GM12878 (cell line): ENCODE measurements around the gene RP2. TPM values are rescaled to one million over a fixed set of nuclear protein-coding genes. Genes with fewer than 3 reads are reported as not detected.

Experiments used
- ATAC-seq: fragments of 200-7000 bp; cut with Tn5 transposase; 3 replicates; pipeline ENCODE4 v1.9.1; 2020; ENCODE audit warnings: mild to moderate bottlenecking, moderate library complexity
- BruUV-seq: library from RNA; stranded (reverse); fragments of 400-500 nt; replicated peaks from 2 replicates; lab custom pipeline; 2021; lab: Mats Ljungman, UMichigan
- CTCF ChIA-PET: fragments of 300-600 bp; sonication (Branson Sonifier 250); formaldehyde crosslinking; extraction: SDS; loops from one replicate; lab custom pipeline; 2021; ENCODE audit warnings: inconsistent platforms; lab: Yijun Ruan, JAX
- POLR2A ChIA-PET: fragments of 350-600 bp; formaldehyde crosslinking; extraction: SDS; loops from one replicate; lab custom pipeline; 2021; ENCODE audit warnings: inconsistent platforms; lab: Charles Lee
- RAD21 ChIA-PET: fragments of 300-600 bp; sonication (Branson Sonifier 250); formaldehyde crosslinking; loops from one replicate; lab custom pipeline; 2023; ENCODE audit warnings: antibody characterized with exemption; ENCODE audit not compliant: unreplicated experiment; lab: Charles Lee
- SMC1A ChIA-PET: fragments of 300-600 bp; sonication (Branson Sonifier 250); formaldehyde crosslinking; loops from one replicate; lab custom pipeline; 2023; ENCODE audit not compliant: unreplicated experiment, uncharacterized antibody; lab: Charles Lee
- DNase-seq: peaks from one replicate; pipeline ENCODE4 v3.0.0-alpha.2; 2011; ENCODE audit warnings: low read depth, low spot score
- FAIRE-seq: peaks from 3 replicates; lab custom pipeline; 2011; peaks lifted over from hg19 to GRCh38; lab: Jason Lieb, UNC
- H2AFZ ChIP-seq: 2 replicates; pipeline ENCODE4 v1.6.0; 2011; ENCODE audit warnings: low read depth, low read length, control low read depth; ENCODE audit not compliant: control insufficient read depth
- H3K27ac ChIP-seq: 2 replicates; pipeline ENCODE4 v1.5.1; 2011; ENCODE audit warnings: control low read depth; ENCODE audit not compliant: control insufficient read depth, insufficient read depth
- H3K27me3 ChIP-seq, 2 experiments: replicated peaks in 1 of 2; 2 replicates each; pipeline versions ENCODE4 v1.6.0 to v1.6.1; 2011; ENCODE audit warnings: low read length in 1 of 2; ENCODE audit not compliant: control insufficient read depth in 2 of 2, insufficient read depth in 2 of 2
- H3K36me3 ChIP-seq, 2 experiments: 2 replicates each; pipeline ENCODE4 v1.5.1; 2011; ENCODE audit warnings: low read length in 1 of 2; ENCODE audit not compliant: control insufficient read depth in 2 of 2, insufficient read depth in 2 of 2
- H3K4me1 ChIP-seq: 2 replicates; pipeline ENCODE4 v1.6.1; 2011; ENCODE audit warnings: mild to moderate bottlenecking, low read length, moderate library complexity, mixed read lengths; ENCODE audit not compliant: control insufficient read depth, insufficient read depth
- H3K4me2 ChIP-seq: 2 replicates; pipeline ENCODE4 v1.6.0; 2011; ENCODE audit warnings: control low read depth; ENCODE audit not compliant: control insufficient read depth, insufficient read depth
- H3K4me3 ChIP-seq: fragments of 200-600 bp; sonication (generic); 2 replicates; pipeline ENCODE4 v1.5.1; 2016
- H3K79me2 ChIP-seq: 2 replicates; pipeline ENCODE4 v1.6.0; 2011; ENCODE audit warnings: low read length; ENCODE audit not compliant: control insufficient read depth, insufficient read depth
- H3K9ac ChIP-seq: 2 replicates; pipeline ENCODE4 v1.8.0; 2011; ENCODE audit warnings: low read length, control low read depth, mixed read lengths; ENCODE audit not compliant: control insufficient read depth, insufficient read depth
- H3K9me3 ChIP-seq: replicated peaks from 3 replicates; pipeline ENCODE4 v1.5.1; 2011; ENCODE audit warnings: mild to moderate bottlenecking, low read length; ENCODE audit not compliant: control insufficient read depth, insufficient read depth
- H4K20me1 ChIP-seq: 2 replicates; pipeline ENCODE4 v1.6.0; 2011; ENCODE audit not compliant: control insufficient read depth, insufficient read depth
- ATF7 ChIP-seq: fragments of 450-650 bp; IDR thresholded peaks from 2 replicates; pipeline ENCODE4 v1.6.1; 2016; ENCODE audit warnings: low read depth, mild to moderate bottlenecking
- DPF2 ChIP-seq: fragments of 450-650 bp; IDR thresholded peaks from 2 replicates; pipeline ENCODE4 v1.6.1; 2017; ENCODE audit warnings: mild to moderate bottlenecking
- EGR1 ChIP-seq, 2 experiments: IDR thresholded peaks; 1 replicate in 1 of 2; 2 replicates in 1 of 2; pipeline ENCODE4 v1.6.1; 2011 to 2012; ENCODE audit warnings: low read depth in 2 of 2, low read length in 2 of 2, borderline replicate concordance in 1 of 2, mild to moderate bottlenecking in 1 of 2, moderate library complexity in 1 of 2
- ESRRA ChIP-seq: IDR thresholded peaks from 2 replicates; pipeline ENCODE4 v1.6.1; 2012; ENCODE audit warnings: mild to moderate bottlenecking, low read length, improper control_type of control experiment
- FOXK2 ChIP-seq: fragments of 450-650 bp; IDR thresholded peaks from 2 replicates; pipeline ENCODE4 v1.6.1; 2017; ENCODE audit warnings: mild to moderate bottlenecking, moderate library complexity
- NR2F1 ChIP-seq: fragments of 450-650 bp; conservative IDR thresholded peaks from 2 replicates; pipeline ENCODE4 v1.6.1; 2017; ENCODE audit warnings: mild to moderate bottlenecking
- RAD21 ChIP-seq: IDR thresholded peaks from 2 replicates; pipeline ENCODE4 v1.6.1; 2011; ENCODE audit warnings: mild to moderate bottlenecking, low read depth, low read length, moderate library complexity; ENCODE audit not compliant: insufficient read depth
- RAD51 ChIP-seq: fragments of 450-650 bp; IDR thresholded peaks from 2 replicates; pipeline ENCODE4 v1.6.1; 2016; ENCODE audit warnings: moderate library complexity, mild to moderate bottlenecking, inconsistent platforms
- RELB ChIP-seq: fragments of 450-650 bp; IDR thresholded peaks from 2 replicates; pipeline ENCODE4 v1.6.1; 2017; ENCODE audit warnings: low read depth, mild to moderate bottlenecking, moderate library complexity
- SIX5 ChIP-seq: IDR thresholded peaks from 2 replicates; pipeline ENCODE4 v1.6.1; 2011; ENCODE audit warnings: mild to moderate bottlenecking, low read depth, low read length, moderate library complexity; ENCODE audit not compliant: severe bottlenecking
- SMC3 ChIP-seq: IDR thresholded peaks from 2 replicates; pipeline ENCODE4 v1.6.1; 2011; ENCODE audit warnings: low read length, improper control_type of control experiment, borderline replicate concordance
- SPI1 ChIP-seq: IDR thresholded peaks from 2 replicates; pipeline ENCODE4 v1.6.1; 2011; ENCODE audit warnings: low read depth, mild to moderate bottlenecking, low read length, moderate library complexity, borderline replicate concordance; ENCODE audit not compliant: insufficient read depth
- WRNIP1 ChIP-seq: IDR thresholded peaks from 2 replicates; pipeline ENCODE4 v1.6.1; 2011; ENCODE audit warnings: low read depth, low read length, improper control_type of control experiment, borderline replicate concordance
- ZNF207 ChIP-seq: fragments of 450-650 bp; IDR thresholded peaks from 2 replicates; pipeline ENCODE4 v1.6.1; 2014; ENCODE audit warnings: antibody characterized with exemption, mild to moderate bottlenecking, borderline replicate concordance
- ZNF384 ChIP-seq: IDR thresholded peaks from 2 replicates; pipeline ENCODE4 v1.6.1; 2012; ENCODE audit warnings: low read depth, mild to moderate bottlenecking, low read length, improper control_type of control experiment, borderline replicate concordance
- WGBS: methylation state at CpG from one replicate; pipeline ENCODE4 v1.1.6; 2016; ENCODE audit warnings: low lambda C conversion rate; ENCODE audit not compliant: insufficient replicate concordance, insufficient coverage; ENCODE audit errors: missing lambda C conversion rate; 5-methylcytosine and 5-hydroxymethylcytosine counted together
- in situ Hi-C: fragments of 300-500 bp; cut with MboI; formaldehyde crosslinking; loops from 9 replicates; pipeline ENCODE4 v1.14.3; 2018; ENCODE audit warnings: mixed read lengths
- intact Hi-C: fragments of 100-400 bp; cut with micrococcal nuclease; formaldehyde crosslinking; loops from one replicate; pipeline ENCODE4 v1.14.2; 2022; ENCODE audit not compliant: unreplicated experiment
- polyA plus RNA-seq, 11 experiments: library from polyadenylated mRNA; depleted of rRNA in 4 of 11; unstranded in 6 of 11; stranded (reverse) in 5 of 11; fragments of >200 nt; fragmentation: Nextera tagmentation in 4 of 11; fragmentation: Illumina TruSeq in 1 of 11; extraction: Ambion mirVana in 4 of 11; extraction: Trizol in 1 of 11; gene quantifications; 1 replicate in 1 of 11; 2 replicates in 10 of 11; pipeline versions ENCODE4 v1.2.1 to v1.2.3, GENCODE V29; 2011 to 2016; ENCODE audit warnings: inconsistent platforms in 2 of 11, missing spikeins in 2 of 11, low read depth in 1 of 11
- total RNA-seq, 4 experiments: library from RNA; depleted of rRNA in 3 of 4; stranded (reverse); fragments of >200 nt in 3 of 4; fragmentation: Illumina TruSeq in 1 of 4; extraction: Trizol in 1 of 4; gene quantifications; 2 replicates each; pipeline versions ENCODE4 v1.2.1 to v1.2.3, GENCODE V29; 2013 to 2021
- TF ChIP-seq, protein P1 (sequence below), 3 experiments: IDR thresholded peaks in 2 of 3; conservative IDR thresholded peaks in 1 of 3; 2 replicates each; pipeline ENCODE4 v1.5.1; 2011; ENCODE audit warnings: low read depth in 3 of 3, low read length in 3 of 3, mild to moderate bottlenecking in 3 of 3, control low read depth in 2 of 3, moderate library complexity in 2 of 3, inconsistent platforms in 1 of 3, mixed read lengths in 1 of 3; ENCODE audit not compliant: control insufficient read depth in 2 of 3, insufficient read depth in 1 of 3; ENCODE audit errors: extremely low read depth in 1 of 3
- TF ChIP-seq, protein P2 (sequence below): fragments of 150-350 bp; IDR thresholded peaks from 2 replicates; pipeline ENCODE4 v1.6.1; 2014; ENCODE audit warnings: mild to moderate bottlenecking, low read depth, low read length

RP2 gene
- total and polyA plus RNA-seq, 10 of the 15 experiments (the other 5 are each of a cell fraction or from before 2014, with no cell fraction given): 3.5 to 11.0 (median 5.7) TPM

- DNase-seq (no peak), ATAC-seq (peak; percentile 85), FAIRE-seq (no peak)
- intact Hi-C loops (loop anchor here (2.0 kb wide), 1 partner anchor 66 kb away; no protein-coding TSS in a partner anchor), in situ Hi-C loops (no loop called here)
- ChIA-PET POLR2A (no interaction called here), CTCF (interaction anchor here (0.7 to 0.9 kb wide), 5 partner anchors 19 to 65 kb away, joined by 3 to 4 read pairs (median 3); no protein-coding TSS in a partner anchor), RAD21 (interaction anchor here (0.6 to 3.2 kb wide), 3 partner anchors 10 to 65 kb away, joined by 4 to 17 read pairs (median 6); no protein-coding TSS in a partner anchor), SMC1A (interaction anchor here (1.0 to 1.4 kb wide), 3 partner anchors 8 to 62 kb away, joined by 3 read pairs; no protein-coding TSS in a partner anchor)
- Histone ChIP-seq H3K9ac (peak overlapping the region; percentile 39; the same call in 1 of the 2 replicates), H3K9me3 (no peaks in the 10 kb centered on the region), H3K36me3 (no peaks in the 10 kb centered on the region), H4K20me1 (no peaks in the 10 kb centered on the region), H3K27ac (no peak overlapping the region), H3K79me2 (no peaks in the 10 kb centered on the region; the same call in 1 of the 2 replicates), H3K4me3 (peak overlapping the region; percentile 14), H3K4me1 (no peaks in the 10 kb centered on the region), H3K4me2 (peak overlapping the region; percentile 74), H3K27me3 (peaks cover 0 to 1% of the 10 kb centered on the region in 2 experiments; a peak in 3 of 4 replicates), H2AFZ (peak overlapping the region; percentile 60)
- WGBS: 36% methylated on average over 65 of the region's 109 CpGs
- BruUV-seq: no TSS peak
- no peak for TF ChIP-seq FOXK2
- TF ChIP-seq RAD51: no peak
- 0 out of 2 replicates have a peak, but pooled peaks have one; percentile 39 for TF ChIP-seq DPF2
- TF ChIP-seq ZNF207: no peak
- TF ChIP-seq SIX5: no peak
- TF ChIP-seq, protein P1, sequence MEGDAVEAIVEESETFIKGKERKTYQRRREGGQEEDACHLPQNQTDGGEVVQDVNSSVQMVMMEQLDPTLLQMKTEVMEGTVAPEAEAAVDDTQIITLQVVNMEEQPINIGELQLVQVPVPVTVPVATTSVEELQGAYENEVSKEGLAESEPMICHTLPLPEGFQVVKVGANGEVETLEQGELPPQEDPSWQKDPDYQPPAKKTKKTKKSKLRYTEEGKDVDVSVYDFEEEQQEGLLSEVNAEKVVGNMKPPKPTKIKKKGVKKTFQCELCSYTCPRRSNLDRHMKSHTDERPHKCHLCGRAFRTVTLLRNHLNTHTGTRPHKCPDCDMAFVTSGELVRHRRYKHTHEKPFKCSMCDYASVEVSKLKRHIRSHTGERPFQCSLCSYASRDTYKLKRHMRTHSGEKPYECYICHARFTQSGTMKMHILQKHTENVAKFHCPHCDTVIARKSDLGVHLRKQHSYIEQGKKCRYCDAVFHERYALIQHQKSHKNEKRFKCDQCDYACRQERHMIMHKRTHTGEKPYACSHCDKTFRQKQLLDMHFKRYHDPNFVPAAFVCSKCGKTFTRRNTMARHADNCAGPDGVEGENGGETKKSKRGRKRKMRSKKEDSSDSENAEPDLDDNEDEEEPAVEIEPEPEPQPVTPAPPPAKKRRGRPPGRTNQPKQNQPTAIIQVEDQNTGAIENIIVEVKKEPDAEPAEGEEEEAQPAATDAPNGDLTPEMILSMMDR (IDR thresholded peaks at IDR 0.05 in 2 of 3, conservative IDR thresholded peaks at IDR 0.05 in 1 of 3; ENCODE audit: control insufficient read depth in 2 of 3, extremely low read depth in 1 of 3, insufficient read depth in 1 of 3, low read depth in 3 of 3, low read length in 3 of 3): peak; percentile 32 to 55 (median 47); a peak in 5 of 6 replicates
- TF ChIP-seq ATF7: no peak
- no peak for TF ChIP-seq ESRRA
- no peak for TF ChIP-seq WRNIP1
- peak; percentile 39 for TF ChIP-seq RAD21
- no peak for TF ChIP-seq ZNF384
- no peak for TF ChIP-seq SPI1
- TF ChIP-seq EGR1 (IDR thresholded peaks at IDR 0.05; ENCODE audit: borderline replicate concordance in 1 of 2, low read depth in 2 of 2, low read length in 2 of 2): 0 out of 3 replicates have a peak, but pooled peaks of 1 of the 2 experiments have one; percentile 4
- TF ChIP-seq RELB: peak; percentile 24; the same call in 1 of the 2 replicates
- TF ChIP-seq, protein P2, sequence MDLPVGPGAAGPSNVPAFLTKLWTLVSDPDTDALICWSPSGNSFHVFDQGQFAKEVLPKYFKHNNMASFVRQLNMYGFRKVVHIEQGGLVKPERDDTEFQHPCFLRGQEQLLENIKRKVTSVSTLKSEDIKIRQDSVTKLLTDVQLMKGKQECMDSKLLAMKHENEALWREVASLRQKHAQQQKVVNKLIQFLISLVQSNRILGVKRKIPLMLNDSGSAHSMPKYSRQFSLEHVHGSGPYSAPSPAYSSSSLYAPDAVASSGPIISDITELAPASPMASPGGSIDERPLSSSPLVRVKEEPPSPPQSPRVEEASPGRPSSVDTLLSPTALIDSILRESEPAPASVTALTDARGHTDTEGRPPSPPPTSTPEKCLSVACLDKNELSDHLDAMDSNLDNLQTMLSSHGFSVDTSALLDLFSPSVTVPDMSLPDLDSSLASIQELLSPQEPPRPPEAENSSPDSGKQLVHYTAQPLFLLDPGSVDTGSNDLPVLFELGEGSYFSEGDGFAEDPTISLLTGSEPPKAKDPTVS: no peak
- peak; percentile 21; the same call in 1 of the 2 replicates for TF ChIP-seq SMC3
- 0 out of 2 replicates have a peak, but pooled peaks have one; percentile 23 for TF ChIP-seq NR2F1
These were observed 76.0 kb downstream of the RP2 start for GRCh38 chrX:46912603-46913491.
